ENCODE data around the gene RACGAP1.

DNA sequence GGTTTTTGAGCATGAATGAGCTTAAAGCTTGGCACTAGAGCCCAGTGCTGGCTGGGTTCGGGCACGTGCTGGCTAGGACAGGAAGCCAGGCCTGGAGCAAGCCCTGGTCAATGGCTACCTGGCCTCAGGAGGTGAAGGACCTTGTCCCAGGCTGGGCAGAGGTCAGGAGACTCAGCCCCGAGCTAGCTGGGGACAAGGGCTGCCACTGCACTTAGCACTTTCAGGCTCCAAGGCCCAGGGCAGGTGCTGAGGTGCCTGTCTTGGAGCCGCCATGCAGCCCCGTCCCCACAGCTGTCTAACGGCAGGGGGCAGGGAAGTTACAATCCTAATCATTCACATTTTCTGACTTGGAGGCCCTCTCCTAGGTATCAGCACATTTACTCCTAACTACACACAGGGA, 56.8 kb downstream of the RACGAP1 start:
- TF ChIP-seq ZNF274 (IDR thresholded peaks at IDR 0.05; ENCODE audit: low read depth, low read length) (no peak), YY1 (IDR thresholded peaks at IDR 0.05; ENCODE audit: insufficient read depth, insufficient read length) (no peak), SUZ12 (IDR thresholded peaks at IDR 0.05; ENCODE audit: extremely low read depth, insufficient read depth, insufficient read length) (no peak)

Data from NT2/D1 (cell line).